Measurements from ENCODE around the gene CLCN5.

DNA sequence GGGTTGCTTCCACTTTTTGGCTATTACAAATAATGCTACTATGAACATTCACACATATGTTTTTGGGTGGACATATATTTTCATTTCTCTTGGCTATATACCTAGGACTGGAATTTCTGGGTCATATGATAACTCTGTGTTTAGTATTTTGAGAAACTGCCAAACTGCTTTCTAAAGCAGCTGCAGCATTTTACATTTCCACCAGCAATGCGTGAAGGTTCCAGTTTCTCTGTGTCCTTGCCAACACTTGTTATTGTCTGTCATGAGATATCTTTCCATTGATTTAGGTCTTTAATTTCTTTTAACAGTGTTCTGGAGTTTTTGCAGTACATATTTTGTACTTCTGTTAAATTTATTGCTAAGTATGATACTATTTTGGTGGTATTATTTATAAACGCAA, 48.3 kb downstream of the CLCN5 start:
- TF ChIP-seq, protein P1, sequence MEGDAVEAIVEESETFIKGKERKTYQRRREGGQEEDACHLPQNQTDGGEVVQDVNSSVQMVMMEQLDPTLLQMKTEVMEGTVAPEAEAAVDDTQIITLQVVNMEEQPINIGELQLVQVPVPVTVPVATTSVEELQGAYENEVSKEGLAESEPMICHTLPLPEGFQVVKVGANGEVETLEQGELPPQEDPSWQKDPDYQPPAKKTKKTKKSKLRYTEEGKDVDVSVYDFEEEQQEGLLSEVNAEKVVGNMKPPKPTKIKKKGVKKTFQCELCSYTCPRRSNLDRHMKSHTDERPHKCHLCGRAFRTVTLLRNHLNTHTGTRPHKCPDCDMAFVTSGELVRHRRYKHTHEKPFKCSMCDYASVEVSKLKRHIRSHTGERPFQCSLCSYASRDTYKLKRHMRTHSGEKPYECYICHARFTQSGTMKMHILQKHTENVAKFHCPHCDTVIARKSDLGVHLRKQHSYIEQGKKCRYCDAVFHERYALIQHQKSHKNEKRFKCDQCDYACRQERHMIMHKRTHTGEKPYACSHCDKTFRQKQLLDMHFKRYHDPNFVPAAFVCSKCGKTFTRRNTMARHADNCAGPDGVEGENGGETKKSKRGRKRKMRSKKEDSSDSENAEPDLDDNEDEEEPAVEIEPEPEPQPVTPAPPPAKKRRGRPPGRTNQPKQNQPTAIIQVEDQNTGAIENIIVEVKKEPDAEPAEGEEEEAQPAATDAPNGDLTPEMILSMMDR (conservative IDR thresholded peaks at IDR 0.05), result no peak
- TF ChIP-seq ZFX (IDR thresholded peaks at IDR 0.05), result no peak
